Measurements from ENCODE around the gene UBE2K. TPM values are rescaled to one million over a fixed set of nuclear protein-coding genes. Genes with fewer than 3 reads are reported as not detected.
"Not testable (repeated sequence)": the region's sequence is repeated elsewhere in the genome, so short reads cannot be mapped to it uniquely, and the experiment has no call there.

The UBE2K gene
- total RNA-seq, 1 donor, result 10.8 TPM

DNA sequence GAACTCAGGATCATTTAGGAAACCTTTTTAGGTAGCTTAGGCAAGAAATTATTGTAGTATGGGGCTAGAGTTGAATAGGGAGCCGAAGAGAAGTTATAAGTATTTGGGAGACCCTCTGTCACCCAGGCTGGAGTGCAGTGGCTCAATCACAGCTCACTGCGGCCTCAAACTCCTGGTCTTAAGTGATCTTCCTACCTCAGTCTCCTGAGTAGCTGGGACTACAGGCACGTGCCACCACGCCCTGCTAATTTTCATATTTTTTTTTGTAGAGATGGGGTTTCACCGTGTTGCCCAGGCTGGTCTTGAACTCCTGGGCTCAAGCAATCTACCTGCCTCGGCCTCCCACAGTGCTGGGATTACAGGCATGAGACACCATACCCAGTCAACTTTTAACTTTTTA is 23.3 kb downstream of the UBE2K start:
- DNase-seq (ENCODE audit: low read depth in 2 of 3, low spot score in 2 of 3), result not testable (repeated sequence)

DNA sequence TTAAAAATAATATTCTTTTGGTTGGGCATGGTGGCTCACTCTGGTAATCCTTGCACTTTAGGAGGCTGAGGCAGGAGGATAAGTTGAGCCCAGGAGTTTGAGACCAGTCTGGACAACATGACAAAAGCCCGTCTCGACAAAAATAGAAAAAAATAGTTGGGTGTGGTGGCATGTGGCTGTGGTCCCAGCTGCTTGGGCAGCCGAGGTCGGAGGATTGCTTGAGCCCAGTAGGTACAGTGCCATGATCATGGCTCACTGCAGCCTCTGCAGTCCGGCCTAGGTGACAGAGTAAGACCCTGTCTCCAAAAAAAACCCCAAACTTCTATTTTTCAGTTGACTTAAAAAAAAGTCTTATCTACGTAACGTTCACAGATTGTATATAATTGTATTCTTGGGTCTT is 23.9 kb downstream of the UBE2K start:
- no peak for DNase-seq (ENCODE audit: low read depth in 2 of 3, low spot score in 2 of 3)

DNA sequence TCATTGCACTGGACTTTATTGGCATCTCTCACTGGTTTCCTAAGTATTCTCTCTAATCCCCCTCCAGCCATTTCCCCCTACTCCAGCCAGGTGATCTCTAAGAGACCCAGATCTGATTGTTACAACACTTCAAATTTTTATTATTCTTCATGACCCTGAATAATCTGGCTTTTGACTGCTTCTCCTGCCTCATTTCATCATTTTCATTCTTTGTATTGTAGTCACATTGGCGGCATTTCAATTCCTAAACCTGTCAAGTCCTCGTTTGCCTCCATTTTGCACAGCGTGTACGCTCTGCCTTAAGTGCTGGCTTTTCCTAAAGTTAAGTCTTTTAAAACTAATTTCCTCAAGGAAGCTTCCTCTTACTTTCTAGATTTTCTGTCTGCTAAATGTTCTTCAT is 31.6 kb downstream of the UBE2K start:
- DNase-seq (ENCODE audit: low read depth in 2 of 3, low spot score in 2 of 3), result no peak

DNA sequence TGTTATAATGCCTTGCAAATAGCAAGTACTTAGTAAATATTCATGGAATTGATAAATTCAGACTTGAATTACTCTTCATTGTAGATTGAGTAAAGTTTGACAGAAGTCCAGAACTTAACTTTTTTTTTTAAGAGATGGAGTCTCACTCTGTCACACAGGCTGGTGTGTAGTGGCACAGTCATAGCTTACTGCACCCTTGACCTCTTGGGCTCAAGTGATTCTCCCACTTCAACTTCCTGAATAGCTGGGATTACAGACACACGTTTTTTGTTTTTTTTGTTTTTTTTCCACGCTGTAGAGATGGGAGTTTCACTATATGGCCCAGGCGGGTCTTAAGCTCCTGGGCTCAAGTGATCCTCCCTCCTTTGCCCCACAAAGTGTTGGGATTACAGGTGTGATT is 32.1 kb downstream of the UBE2K start:
- no peak for DNase-seq (ENCODE audit: low read depth in 2 of 3, low spot score in 2 of 3)

DNA sequence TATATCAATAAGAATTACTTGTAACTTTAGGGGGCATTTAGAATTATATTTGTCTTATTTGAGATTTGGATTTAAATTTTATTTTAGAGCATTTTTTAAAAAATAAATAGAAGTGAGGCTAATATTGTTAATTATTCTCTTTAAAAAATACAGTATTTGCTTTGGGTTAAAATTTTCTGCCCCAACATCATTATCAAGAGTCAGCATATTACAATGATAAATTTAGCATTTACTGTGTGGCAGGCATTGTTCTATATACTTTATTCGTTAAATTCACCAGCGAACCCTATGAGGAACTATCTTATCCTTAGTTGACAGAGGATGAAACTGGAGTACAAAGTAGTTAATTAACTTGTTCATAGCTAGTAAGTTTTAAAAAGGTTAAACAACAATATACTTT is 34.0 kb downstream of the UBE2K start:
- DNase-seq (ENCODE audit: low read depth in 2 of 3, low spot score in 2 of 3), result no peak

DNA sequence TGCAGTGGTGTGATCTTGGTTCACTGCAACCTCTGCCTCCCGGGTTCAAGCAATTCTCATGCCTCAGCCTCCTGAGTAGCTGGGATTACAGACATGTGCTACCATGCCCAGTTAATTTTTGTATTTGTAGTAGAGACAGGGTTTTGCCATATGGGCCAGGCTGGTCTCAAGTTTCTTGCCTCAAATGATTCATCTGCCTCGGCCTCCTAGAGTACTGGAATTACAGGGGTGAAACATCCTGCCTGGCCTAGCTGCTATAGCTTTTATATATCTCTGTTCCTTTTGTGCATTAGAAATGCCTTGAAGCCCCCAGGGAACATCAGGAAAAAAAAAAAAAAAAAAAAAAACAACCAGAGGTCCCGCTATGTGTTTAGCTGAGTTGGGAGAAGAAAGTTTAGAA is 34.8 kb downstream of the UBE2K start:
- DNase-seq (ENCODE audit: low read depth in 2 of 3, low spot score in 2 of 3), result no peak

DNA sequence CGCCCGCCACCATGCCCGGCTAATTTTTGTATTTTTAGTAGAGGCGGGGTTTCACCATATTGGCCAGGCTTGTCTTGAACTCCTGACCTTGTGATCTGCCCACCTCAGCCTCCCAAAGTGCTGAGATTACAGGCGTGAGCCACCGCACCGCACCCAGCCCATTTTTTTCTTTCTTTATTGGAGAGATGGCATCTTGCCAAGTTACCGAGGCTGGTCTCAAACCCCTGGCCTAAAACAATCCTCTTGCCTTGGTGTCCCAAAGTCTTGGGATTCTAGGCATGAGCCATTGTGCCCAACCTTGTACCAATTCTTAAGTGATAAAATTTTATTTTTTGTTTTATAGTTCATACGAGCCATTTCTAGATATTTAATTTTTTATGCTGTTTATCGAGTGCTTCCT is 41.7 kb downstream of the UBE2K start:
- DNase-seq (ENCODE audit: low read depth in 2 of 3, low spot score in 2 of 3), result not testable (repeated sequence)

DNA sequence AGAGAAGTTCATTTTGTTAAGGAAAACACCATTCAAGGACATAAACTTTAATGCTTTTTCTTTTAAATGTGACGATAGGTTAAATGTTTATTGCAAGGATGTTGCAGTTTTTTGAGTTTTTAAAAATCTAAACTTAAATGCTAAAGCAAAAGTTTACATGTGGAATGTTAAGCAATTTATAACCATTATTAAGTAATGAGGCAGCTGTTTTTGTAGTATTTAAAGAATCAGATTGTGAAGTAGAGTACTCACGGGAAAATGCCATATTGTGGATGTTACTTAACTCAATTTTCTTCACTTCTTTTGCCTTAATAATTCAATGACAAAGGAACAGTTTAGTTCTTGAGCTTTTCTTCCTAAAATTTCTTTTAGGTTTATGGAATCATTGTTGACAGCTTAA is 43.5 kb downstream of the UBE2K start:
- no peak for DNase-seq (ENCODE audit: low read depth in 2 of 3, low spot score in 2 of 3)

DNA sequence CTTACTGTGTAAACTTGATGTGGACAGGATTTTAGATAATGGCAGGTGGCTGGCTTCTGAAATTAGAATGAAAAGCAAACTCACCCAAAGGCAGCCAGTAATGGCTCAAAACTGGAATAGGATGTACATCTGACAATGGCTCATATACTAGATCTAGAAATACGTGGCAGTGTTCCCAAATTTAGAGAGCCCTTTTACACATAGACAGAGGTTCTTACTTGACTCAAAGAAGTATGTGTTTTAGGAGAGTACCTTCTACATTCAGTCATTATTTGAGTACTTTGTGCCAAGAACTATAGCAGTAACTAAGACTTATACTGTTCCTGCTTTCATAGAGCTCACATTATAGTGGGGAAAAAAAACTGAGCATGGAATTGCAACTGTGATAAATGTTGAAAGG is 48.0 kb downstream of the UBE2K start:
- no peak for DNase-seq (ENCODE audit: low read depth in 2 of 3, low spot score in 2 of 3)

DNA sequence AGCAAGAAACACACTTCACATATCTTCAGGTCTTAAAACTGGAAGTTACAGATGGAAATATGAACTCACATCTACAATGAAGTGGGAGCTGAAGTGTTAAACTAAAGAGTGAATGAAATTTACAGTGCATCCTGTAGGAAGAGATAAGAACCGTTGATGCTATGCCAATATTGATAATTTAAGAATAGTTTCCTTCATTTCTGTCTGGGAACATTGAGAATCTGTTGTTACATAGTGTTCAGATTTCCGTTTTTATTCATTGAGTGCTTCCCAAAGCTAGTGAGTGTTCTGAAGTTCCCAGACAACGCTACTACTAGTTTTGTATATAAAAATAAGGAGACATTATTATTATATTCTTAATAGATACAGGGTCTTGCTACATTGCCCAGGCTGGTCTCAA is 52.3 kb downstream of the UBE2K start:
- DNase-seq (ENCODE audit: low read depth in 2 of 3, low spot score in 2 of 3), result no peak

DNA sequence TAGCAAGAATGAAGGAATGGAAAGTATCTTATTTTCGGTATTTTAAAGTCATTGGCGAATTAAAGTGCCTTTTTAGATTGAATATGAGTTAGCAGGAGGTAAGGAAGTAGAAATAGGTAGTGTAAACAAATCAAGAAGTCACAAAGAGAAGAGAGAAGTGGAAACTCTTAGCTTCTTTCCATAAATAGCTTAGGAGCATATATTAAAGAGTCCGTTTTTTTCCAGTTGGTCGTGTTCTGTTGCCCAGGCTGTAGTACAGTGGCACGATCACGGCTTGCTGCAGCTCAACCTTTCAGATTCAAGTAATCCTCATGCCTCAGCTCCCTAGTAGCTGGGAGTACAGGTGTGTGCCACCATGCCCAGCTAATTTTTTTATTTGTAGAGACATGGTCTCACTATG is 56.4 kb downstream of the UBE2K start:
- DNase-seq (ENCODE audit: low read depth in 2 of 3, low spot score in 2 of 3), result no peak

DNA sequence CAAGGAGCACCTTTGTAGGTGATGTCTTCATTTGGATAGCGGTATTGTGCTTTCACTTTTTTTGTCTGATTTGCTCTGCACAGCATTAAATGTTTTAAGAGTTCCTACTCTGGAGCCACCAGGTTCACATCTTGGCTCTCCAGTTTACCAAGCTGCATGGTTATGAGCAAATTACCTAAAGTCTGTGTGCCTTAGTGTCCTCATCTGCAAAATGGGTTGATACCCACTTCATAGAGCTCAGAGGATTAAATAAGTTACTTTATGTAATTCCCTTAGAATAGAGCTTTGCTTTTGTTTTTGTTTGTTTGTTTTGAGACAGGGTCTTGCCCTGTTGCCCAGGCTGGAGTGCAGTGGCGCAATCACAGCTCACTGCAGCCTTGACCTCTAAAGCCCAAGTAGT is 58.2 kb downstream of the UBE2K start:
- no peak for DNase-seq (ENCODE audit: low read depth in 2 of 3, low spot score in 2 of 3)

DNA sequence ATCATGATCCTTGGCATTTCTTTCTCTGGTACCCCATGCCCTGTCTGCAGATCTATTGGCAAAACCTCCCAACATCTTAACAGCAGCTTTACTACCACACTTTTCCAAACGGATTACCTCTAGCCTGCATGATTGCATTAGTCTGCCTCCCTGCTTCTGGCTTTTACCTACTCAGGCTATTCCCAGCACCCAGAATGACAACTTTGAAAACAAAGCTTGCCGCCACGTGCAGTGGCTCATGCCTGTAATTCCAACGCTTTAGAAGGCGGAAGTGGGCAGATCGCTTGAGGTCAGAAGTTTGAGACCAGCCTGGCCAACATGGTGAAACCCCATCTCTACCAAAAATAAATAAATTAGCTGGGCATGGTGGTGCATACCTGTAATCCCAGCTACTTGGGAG is 60.2 kb downstream of the UBE2K start:
- DNase-seq (ENCODE audit: low read depth in 2 of 3, low spot score in 2 of 3), result no peak

DNA sequence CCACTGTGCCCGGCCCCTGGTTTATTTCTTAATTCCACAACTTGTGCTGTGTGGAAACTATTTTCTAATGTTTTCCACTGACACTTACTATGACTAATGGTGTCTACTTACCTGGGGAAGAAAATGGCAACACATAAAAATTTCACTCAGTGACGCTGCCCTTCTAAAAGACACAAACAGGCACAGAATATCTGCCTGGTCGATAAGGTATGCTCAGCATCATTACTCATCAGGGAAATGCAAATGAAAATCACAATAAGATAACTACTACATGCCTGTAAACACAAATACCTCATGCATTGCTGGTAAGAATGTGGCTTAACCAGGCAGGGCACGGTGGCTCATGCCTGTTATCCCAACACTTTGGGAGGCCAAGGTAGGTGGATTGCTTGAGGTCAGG is 61.6 kb downstream of the UBE2K start:
- DNase-seq (ENCODE audit: low read depth in 2 of 3, low spot score in 2 of 3), result no peak

DNA sequence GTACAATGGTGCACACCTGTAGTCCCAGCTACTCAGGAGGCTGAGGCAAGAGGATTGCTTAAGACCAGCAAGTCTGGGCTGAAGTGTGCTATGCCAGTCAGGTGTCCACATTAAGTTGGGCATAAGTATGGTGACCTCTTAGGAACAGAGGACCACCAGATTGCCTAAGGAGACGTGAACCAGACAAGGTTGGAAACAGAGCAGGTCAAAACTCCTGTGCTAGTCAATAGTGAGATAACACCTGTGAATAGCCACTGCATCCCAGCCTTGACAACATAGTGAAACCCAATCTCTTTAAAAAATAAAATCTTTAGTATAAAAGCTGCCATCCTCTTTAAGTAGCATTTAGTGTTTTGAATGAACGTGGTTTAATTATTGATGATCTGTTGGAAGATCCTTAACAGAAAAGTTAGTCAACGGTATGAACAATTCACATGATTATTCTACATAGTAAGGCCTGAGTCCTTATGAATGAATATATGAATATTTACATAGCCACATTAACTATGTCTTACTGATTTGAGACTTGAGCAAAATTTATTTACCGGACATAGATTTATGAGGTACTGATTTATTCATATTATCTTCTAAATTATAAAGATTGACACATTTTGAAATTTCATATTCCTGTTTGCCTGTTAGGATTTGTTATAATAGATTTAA is 63.2 kb downstream of the UBE2K start:
- DNase-seq (ENCODE audit: low read depth in 2 of 3, low spot score in 2 of 3), result no peak

DNA sequence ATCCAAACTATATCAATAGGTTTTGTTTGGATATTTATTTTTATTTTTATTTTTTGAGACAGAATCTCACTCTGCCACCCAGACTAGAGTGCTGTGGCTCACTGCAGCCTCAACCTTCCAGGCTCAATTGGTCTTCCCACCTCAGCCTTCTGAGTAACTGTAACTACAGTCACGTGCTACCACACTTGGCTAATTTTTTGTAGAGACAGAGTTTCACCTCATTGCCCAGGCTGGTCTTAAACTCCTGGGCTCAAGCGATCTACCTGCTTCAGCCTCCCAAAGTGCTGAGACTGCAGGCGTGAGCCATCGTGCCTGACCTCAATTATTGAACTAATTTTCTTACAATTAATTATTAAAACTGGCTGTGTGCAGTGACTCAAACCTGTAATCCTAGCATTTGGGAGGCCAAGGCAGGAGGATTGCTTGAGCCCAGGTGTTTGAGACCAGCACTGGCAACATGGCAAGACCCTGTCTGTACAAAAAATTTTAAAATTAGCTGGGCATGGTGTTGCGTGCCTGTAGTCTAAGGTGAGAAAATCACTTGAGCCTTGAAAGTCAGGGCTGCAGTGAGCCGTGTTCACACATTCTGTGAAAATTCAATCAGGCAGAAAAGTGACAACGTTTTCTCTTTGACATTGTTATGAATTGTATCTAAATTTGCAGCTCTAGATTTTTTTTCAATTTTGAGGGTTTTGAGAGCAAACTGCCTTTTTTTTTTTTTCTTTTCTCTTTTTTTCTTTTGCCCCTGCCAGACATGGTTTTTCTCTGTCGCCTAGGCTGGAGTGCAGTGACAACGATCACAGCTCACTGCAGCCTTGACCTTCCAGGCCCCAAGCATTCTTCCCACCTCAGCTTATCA is 66.0 kb downstream of the UBE2K start:
- DNase-seq (ENCODE audit: low read depth in 2 of 3, low spot score in 2 of 3), result no peak

DNA sequence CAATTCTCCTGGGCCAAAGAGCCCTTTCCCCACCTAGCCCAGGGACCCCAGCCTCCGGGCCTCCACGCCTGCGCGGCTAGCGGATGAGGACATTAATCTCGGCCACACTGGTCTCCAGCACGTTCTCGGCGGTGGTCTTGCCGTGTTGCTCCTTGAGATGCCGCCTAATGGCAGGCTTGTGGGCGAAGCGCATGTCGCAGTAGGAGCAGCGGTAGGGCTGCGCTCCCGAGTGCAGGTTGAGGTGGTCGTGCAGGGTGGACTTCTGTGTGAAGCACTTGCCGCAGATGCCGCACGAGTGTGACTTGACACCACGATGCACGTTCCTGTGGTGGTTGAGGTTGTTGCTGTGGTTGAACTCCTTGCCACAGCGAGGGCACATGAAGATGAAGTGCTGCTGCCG is 72.1 kb downstream of the UBE2K start:
- DNase-seq (ENCODE audit: low read depth in 2 of 3, low spot score in 2 of 3), result no peak

DNA sequence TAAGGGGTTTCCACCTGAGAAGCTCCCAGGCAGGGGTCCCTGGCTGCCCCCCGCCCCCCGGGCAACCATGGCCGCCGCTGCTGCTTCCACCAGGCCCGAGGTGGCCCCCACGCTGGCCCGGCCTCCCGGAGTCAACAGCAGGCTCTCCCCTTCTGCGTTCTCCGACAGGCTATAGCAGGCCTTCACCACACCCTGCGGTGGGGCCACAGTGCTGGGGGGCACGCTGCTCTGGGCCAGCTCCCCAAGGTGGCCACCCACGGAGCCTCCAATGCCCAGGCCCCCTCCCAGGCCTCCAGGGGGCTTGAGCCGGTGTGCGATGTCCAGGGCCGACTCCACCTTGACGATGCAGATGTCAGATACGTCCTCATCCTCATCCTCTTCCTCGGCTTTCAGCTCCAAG is 72.5 kb downstream of the UBE2K start:
- DNase-seq (ENCODE audit: low read depth in 2 of 3, low spot score in 2 of 3), result no peak

DNA sequence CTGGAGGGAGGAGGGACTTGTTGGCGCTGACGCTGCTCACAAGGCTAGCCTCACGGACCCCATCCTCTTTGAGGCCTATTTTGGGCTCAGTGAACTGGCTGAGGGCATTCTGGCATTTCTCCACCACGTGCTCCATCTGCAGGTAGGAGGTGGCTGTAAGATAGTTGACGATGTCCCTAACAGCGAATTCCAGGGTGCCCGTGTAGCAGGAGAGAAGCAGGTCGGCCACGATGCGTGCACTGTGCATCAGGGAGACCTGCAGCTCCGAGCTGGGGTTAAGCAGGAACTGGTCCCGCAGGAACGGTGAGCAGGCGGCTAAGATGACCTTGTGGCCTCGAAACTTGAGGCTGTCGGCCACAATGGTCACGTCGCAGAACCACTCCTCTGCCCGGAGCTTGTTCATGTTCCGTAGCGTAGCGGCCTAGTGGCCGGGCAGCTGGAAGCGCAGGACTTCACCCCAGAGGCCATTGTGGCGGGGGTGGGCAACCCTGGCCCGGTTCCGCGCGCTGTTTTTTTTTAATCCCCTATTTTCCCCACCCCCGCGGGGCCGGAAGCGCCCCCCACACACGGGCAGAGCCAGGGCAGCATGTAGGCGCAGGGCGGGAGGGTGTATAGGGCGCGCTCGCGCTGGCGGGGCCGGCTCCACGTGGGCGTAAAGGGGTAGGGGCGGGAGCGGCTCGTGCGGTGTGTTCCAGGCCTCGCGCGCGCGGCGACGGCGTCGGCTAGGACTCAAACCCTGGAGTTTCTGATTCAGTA is 73.2 kb downstream of the UBE2K start:
- DNase-seq (ENCODE audit: low read depth in 2 of 3, low spot score in 2 of 3), result no peak

DNA sequence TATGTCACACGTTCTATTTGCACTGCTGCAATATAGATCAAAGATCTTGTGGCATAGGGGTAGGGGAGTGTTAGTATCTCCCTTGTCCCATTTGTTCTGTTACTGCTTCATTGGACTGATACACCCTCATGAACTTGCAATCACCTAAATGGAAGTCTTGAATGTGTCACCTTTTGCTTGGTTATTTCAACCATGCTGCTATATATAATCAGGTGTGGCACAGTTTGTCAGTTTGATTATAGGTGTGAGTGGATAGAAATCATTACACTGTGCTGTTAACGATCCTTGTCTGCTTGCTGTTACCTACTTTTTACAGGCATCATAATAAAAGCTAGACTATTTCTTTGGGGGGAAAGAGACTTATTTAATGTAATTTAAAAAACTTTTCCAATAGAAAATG is 84.1 kb downstream of the UBE2K start:
- DNase-seq (ENCODE audit: low read depth in 2 of 3, low spot score in 2 of 3), result not testable (repeated sequence)

DNA sequence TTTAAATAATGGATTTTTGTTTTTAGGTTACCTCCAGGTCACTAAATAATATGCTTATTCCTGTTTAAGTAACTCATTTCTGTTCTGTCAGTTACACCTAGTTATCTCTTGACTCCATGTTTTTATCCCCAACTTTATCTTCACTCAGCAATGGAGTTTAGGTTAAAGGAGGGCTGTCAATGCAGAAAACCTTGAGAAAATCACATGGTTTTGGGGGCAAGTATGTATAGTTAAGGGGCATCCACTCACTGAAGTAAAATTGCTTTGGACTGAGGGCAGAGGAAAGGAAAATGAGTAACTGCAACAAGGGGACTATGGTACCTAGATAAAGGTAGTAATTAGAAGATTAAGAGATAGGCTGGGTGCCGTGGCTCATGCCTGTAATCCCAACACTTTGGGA is 87.1 kb downstream of the UBE2K start:
- no peak for DNase-seq (ENCODE audit: low read depth in 2 of 3, low spot score in 2 of 3)

DNA sequence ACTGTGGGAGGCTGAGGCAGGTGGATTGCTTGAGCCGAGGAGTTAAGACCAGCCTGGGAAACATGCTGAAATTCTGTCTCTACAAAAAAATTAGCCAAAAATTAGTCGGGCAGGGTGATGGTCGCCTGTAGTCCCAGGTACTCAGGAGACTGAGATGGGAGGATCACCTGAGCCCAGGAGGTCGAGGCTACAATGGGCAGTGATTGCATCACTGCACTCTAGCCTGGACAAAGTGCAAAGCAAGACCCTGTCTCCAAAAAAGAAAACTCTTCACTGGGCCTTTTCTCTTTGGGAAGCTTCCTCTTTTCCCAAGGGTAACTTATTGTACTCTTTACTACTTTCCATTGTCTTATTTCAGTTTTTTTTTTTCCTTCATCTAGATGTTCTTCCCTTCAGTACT is 88.9 kb downstream of the UBE2K start:
- DNase-seq (ENCODE audit: low read depth in 2 of 3, low spot score in 2 of 3), result no peak
